GM13977 (cell line): Measurements from ENCODE around the gene SPON2.

ENCODE experiments used
- DNase-seq: peaks from one replicate; pipeline ENCODE4 v3.0.0; 2012; ENCODE audit warnings: low spot score
- in situ Hi-C: fragments of 300-500 bp; cut with MboI; formaldehyde crosslinking; loops from one replicate; pipeline ENCODE4 v1.12.0; 2022; ENCODE audit warnings: low sequenced_read_pairs, low pct_unique_long_range_greater_than_20kb, mixed read lengths, inconsistent platforms; ENCODE audit not compliant: unreplicated experiment
- TF ChIP-seq, protein P1 (sequence below): IDR thresholded peaks from 2 replicates; pipeline ENCODE4 v1.5.1; 2012; ENCODE audit warnings: mild to moderate bottlenecking, control low read depth; ENCODE audit not compliant: insufficient read depth; ENCODE audit errors: extremely low read depth, missing control alignments

Gene SPON2

DNA sequence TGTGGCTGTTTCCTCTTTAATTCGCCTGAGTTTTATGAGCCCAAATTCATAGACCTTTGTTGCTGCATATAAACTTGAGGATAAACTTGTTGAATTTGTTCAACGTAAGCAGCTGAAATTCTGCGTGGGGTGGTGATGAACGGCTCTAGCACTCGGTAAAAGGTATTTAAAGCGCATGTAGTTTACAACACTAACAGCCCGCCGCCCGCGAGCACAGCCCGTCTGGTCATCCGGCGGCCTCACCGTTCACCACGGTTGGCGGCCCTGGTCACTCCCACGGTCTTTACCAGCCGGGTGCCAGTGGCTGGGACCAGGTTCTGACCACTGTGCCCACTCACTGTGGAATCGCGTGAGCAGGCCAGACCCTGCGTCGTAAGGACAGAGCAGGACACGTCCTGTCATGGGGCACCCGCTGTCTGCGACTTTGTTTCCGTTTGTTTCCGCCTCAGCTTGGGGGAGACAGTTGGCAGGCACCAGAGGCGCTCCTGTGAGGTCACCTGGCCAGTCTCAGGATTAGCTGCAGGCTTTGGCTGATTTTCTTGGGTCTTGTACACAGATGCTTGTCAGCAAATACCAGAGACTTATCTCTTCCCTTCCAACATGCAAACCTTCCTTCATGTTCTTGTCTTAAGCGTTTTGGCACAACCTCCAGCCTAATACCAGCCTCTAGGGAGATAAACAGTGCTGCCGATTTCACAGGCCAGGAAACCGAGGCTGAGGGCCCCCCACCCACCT is 36.8 kb upstream of the SPON2 start:
- no peak for DNase-seq
- TF ChIP-seq, protein P1, sequence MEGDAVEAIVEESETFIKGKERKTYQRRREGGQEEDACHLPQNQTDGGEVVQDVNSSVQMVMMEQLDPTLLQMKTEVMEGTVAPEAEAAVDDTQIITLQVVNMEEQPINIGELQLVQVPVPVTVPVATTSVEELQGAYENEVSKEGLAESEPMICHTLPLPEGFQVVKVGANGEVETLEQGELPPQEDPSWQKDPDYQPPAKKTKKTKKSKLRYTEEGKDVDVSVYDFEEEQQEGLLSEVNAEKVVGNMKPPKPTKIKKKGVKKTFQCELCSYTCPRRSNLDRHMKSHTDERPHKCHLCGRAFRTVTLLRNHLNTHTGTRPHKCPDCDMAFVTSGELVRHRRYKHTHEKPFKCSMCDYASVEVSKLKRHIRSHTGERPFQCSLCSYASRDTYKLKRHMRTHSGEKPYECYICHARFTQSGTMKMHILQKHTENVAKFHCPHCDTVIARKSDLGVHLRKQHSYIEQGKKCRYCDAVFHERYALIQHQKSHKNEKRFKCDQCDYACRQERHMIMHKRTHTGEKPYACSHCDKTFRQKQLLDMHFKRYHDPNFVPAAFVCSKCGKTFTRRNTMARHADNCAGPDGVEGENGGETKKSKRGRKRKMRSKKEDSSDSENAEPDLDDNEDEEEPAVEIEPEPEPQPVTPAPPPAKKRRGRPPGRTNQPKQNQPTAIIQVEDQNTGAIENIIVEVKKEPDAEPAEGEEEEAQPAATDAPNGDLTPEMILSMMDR, result no peak
- in situ Hi-C loops, result no loop called here

DNA sequence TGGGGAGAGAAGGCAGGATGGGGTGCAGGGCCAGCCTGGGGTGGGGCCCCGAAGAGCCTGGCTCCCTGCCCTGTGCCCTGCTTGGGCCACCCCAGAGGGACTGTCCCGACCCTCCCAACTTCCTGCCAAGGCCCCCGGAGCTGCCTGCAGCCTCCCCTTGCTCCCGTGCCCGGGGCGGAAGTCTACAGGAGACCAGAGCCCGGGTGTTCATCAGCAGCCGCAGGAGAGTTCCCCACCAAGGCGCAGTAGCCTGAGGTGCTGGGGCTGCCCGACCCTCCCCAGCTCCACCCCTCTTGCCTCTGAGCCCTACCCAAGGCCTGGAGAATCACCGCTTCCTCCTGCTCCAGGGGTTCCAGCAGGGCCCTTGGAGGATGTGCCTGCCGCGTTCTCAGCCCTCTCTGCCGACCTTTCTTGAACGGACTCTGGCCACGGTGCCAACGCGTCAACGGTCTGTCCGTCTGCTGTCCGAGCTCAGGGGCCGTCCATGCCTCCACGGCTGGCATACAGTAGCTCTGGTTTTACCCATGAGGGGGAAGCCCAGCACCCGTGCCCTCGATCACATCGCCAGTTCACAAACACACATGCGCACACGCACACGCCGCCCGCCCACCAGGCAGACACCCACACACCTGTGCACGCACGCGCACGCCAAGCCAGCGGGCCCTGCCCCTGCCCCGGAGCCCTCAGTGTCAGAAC is 36.0 kb upstream of the SPON2 start:
- in situ Hi-C loops, result no loop called here
- TF ChIP-seq, protein P1, result no peak
- DNase-seq, result no peak

DNA sequence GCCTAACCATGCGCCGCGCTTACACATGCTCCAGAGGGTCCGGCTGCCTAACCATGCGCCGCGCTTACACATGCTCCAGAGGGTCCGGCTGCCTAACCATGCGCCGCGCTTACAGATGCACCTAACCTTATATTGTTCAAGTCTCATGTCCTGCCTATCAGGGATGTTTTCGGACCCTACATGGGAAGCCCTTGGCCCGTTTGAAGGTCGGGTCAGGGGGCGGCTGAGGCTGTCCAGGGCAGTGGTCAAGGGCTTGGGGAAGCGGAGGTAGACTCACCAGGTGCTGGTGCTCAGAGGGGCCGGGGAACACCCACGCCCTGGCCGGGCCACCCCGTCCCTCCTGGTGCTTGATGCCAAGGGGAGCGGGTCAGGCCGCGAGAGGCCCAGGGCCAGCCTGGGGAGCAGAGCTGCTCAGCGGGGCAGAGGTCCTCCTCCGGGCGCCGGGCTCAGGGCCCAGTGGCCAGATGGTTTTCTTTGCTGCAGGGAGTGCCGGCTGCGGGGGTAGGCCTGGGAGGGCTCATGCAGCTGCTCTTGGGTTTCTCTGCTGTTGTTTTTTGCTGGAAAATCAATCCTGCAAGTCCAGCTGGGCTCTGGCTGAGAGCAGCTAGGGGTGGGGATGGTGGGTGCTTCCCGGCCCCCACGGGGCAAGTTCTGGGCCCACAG is 35.4 kb upstream of the SPON2 start:
- DNase-seq, result no peak
- TF ChIP-seq, protein P1, result no peak
- in situ Hi-C loops, result no loop called here

DNA sequence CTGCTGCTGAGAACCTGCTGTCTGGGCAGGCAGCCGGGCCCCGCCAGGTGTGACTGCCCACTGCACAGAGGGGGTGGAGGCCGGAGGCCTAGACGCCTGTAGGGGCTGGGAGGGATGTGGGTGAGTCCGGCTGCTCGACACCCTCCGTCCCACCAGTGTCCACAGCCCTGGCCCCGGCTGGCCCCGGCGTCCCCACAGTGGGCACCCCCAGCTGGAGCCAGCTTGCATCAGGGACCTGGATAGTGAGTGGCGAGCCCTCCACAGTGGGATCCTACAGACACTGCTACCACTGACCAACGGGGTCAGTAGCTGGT is 34.7 kb upstream of the SPON2 start:
- TF ChIP-seq, protein P1, result no peak
- in situ Hi-C loops, result no loop called here

DNA sequence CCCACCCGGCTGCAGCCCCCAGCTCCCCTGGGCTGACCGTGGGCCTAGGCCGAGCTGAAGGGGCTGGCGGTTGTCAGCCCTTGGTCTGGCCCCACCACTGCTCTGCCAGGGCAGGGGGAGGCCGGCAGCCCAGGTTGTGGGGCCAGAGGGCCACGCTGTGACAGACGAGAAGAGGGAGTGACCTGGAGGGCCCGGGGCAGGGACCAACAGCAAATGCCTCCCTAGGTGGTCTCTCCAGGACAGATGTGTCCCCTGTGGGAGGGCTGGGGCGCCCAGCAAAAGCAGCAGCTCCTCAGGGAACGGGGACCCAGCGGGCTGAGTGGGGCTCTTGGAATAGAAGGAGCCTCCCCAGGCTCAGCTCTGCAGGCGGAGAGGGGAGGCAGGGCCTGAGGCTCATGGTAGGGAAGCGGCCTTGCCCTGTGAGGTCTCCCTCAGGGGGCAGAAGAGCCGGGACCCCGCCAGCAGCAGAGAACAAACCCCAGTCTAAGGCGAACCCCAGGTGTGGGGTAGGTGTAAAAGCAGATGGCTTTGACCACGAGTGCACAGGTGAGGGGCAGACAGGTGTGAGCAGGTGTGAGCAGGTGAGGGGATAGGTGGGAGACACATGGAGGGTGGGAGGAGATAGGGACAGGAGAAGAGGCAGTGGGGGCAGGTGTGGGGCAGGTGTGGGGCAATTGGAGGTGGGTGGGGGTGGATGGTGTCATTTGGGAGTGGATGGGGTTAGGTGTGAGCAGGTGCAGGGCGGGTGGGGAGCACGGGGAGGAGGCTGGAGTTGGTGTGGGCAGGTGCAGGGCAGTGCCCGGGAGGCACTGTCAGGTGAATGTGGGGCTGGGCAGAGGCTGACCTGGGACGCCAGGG is 34.1 kb upstream of the SPON2 start:
- in situ Hi-C loops, result no loop called here
- DNase-seq, result no peak
- TF ChIP-seq, protein P1, result no peak

More for the DNA sequence above, 34.7 kb upstream of the SPON2 start:
- no peak for DNase-seq
